ENCODE results near the gene SYP. TPM values are rescaled to one million over a fixed set of nuclear protein-coding genes. Genes with fewer than 3 reads are reported as not detected.

Gene SYP
- total RNA-seq (10 to 100 TPM in 2 of 4 donors, 1 to 10 TPM in 2; 4.1 to 14.6 (median 10.9) TPM), polyA plus RNA-seq (10 to 100 TPM in 1 of 3 donors, 1 to 10 TPM in 2; 1.2 to 20.2 (median 1.4) TPM)

- Histone ChIP-seq H3K4me1 (peaks cover 0 to 8% (median 5%) of the 10 kb centered on the region in 4 donors), H3K9me3 (no peaks in the 10 kb centered on the region), H3K27me3 (no peaks in the 10 kb centered on the region), H3K4me3 (peak within 1 kb of the TSS in 3 of 4 donors; percentile 27 to 43 (median 37)), H3K36me3 (no peaks in the 10 kb centered on the region), H3K27ac (peak within 1 kb of the TSS; percentile 55 to 72 (median 65))
- peak; percentile 96 for DNase-seq
- WGBS, 2 donors: 1% methylated on average over 61 of the region's 61 CpGs
- peak; percentile 75 to 88 (median 83) for TF ChIP-seq POLR2AphosphoS5 (IDR thresholded peaks at IDR 0.05)
- no peak for TF ChIP-seq EP300 (IDR thresholded peaks at IDR 0.05)
- peak; percentile 43 to 69 for TF ChIP-seq POLR2A (IDR thresholded peaks at IDR 0.05)
- intact Hi-C loops (cut with DNase I): loop anchor here (2.0 kb wide), 2 partner anchors 43 to 71 kb away; no protein-coding TSS in a partner anchor
These were observed at the start of gene SYP for GRCh38 chrX:49199906-49200771. TSS of gene SYP (minus strand) at chrX:49200193. CDS start at chrX:49200186, 7 bp downstream.

GRCh38 chrX:49249616-49250015 lies 49.6 kb upstream of the SYP start:
- no peaks in the 10 kb centered on the region for H3K9me3 ChIP-seq
- intact Hi-C loops (cut with DNase I): no loop called here
- TF ChIP-seq POLR2A (IDR thresholded peaks at IDR 0.05): no peak
- no peak for TF ChIP-seq EP300 (IDR thresholded peaks at IDR 0.05)
- no peak for TF ChIP-seq CTCF (IDR thresholded peaks at IDR 0.05)
- TF ChIP-seq POLR2AphosphoS5 (IDR thresholded peaks at IDR 0.05): no peak
- H3K27me3 ChIP-seq: no peaks in the 10 kb centered on the region
- DNase-seq: no peak
- no peak overlapping the region for H3K4me3 ChIP-seq
- WGBS, 2 donors: 92% methylated on average over 9 of the region's 9 CpGs
- no peak overlapping the region for H3K27ac ChIP-seq
- no peaks in the 10 kb centered on the region for H3K4me1 ChIP-seq
- peaks cover 0 to 17% (median 3%) of the 10 kb centered on the region in 4 donors for H3K36me3 ChIP-seq

GRCh38 chrX:49249071-49249470 lies 49.1 kb upstream of the SYP start:
- no peak overlapping the region for H3K27ac ChIP-seq
- no peak overlapping the region for H3K4me3 ChIP-seq
- WGBS, 2 donors: 88 to 92% methylated on average over 6 of the region's 6 CpGs
- no peaks in the 10 kb centered on the region for H3K4me1 ChIP-seq
- intact Hi-C loops (cut with DNase I): no loop called here
- no peaks in the 10 kb centered on the region for H3K27me3 ChIP-seq
- TF ChIP-seq POLR2A (IDR thresholded peaks at IDR 0.05) (no peak), POLR2AphosphoS5 (IDR thresholded peaks at IDR 0.05) (no peak), EP300 (IDR thresholded peaks at IDR 0.05) (no peak), CTCF (IDR thresholded peaks at IDR 0.05) (no peak)
- H3K36me3 ChIP-seq: peaks cover 0 to 23% (median 3%) of the 10 kb centered on the region in 4 donors
- H3K9me3 ChIP-seq: no peaks in the 10 kb centered on the region
- DNase-seq: no peak

- Histone ChIP-seq H3K27ac (no peak overlapping the region), H3K36me3 (peaks cover 0 to 29% (median 5%) of the 10 kb centered on the region in 4 donors), H3K9me3 (no peaks in the 10 kb centered on the region), H3K4me3 (no peak overlapping the region), H3K4me1 (no peaks in the 10 kb centered on the region), H3K27me3 (no peaks in the 10 kb centered on the region)
- intact Hi-C loops (cut with DNase I): no loop called here
- TF ChIP-seq CTCF (IDR thresholded peaks at IDR 0.05) (no peak), EP300 (IDR thresholded peaks at IDR 0.05) (no peak), POLR2A (IDR thresholded peaks at IDR 0.05) (no peak)
- no peak for DNase-seq
- 91 to 93% methylated on average over 28 of the region's 28 CpGs for WGBS, 2 donors
These were observed 48.2 kb upstream of the SYP start for GRCh38 chrX:49247916-49248811.

Data from sigmoid colon (tissue), 7 donors.